SK-N-SH (cell line): ENCODE results near the gene POLR1D. TPM values are rescaled to one million over a fixed set of nuclear protein-coding genes. Genes with fewer than 3 reads are reported as not detected.

ENCODE experiments used
- CTCF ChIA-PET: fragments of 300-600, 350-600 bp; formaldehyde crosslinking; extraction: SDS; loops from one replicate; lab custom pipeline; 2021; lab: Yijun Ruan, JAX
- POLR2A ChIA-PET: fragments of 350-600 bp; sonication (Branson Sonifier 250); formaldehyde crosslinking; extraction: SDS; loops from one replicate; lab custom pipeline; 2020; ENCODE audit warnings: antibody characterized with exemption, inconsistent platforms; lab: Yijun Ruan, JAX
- DNase-seq: peaks from one replicate; pipeline ENCODE4 v3.0.0; 2012
- H2AFZ ChIP-seq: fragments of 200-600 bp; sonication (generic); 2 replicates; pipeline ENCODE4 v1.8.1; 2016; ENCODE audit warnings: antibody characterized with exemption, mild to moderate bottlenecking, low read depth
- H3F3A ChIP-seq: fragments of 200-600 bp; sonication (generic); replicated peaks from 2 replicates; pipeline ENCODE3; 2016; ENCODE audit warnings: antibody characterized with exemption, mild to moderate bottlenecking; ENCODE audit not compliant: insufficient read depth
- H3K27ac ChIP-seq, 2 experiments: fragments of 200-500 bp in 1 of 2; fragments of 200-600 bp in 1 of 2; sonication (Bioruptor generic) in 1 of 2; sonication (generic), shearing (Covaris generic) in 1 of 2; 2 replicates each; pipeline versions ENCODE4 v1.5.1 to v1.6.1; 2014 to 2016; ENCODE audit warnings: low read depth in 2 of 2, inconsistent platforms in 1 of 2, low read length in 1 of 2, mild to moderate bottlenecking in 1 of 2, mixed read lengths in 1 of 2
- H3K27me3 ChIP-seq: fragments of 200-600 bp; sonication (generic), shearing (Covaris generic); 2 replicates; pipeline ENCODE4 v1.6.1; 2016; ENCODE audit warnings: mixed run types; ENCODE audit not compliant: insufficient read depth
- H3K36me3 ChIP-seq, 2 experiments: fragments of 200-500 bp in 1 of 2; fragments of 200-600 bp in 1 of 2; sonication (Bioruptor generic) in 1 of 2; sonication (generic) in 1 of 2; replicated peaks in 1 of 2; 2 replicates each; pipeline versions ENCODE3 to v1.5.1; 2014 to 2016; ENCODE audit warnings: low read length in 1 of 2, mild to moderate bottlenecking in 1 of 2; ENCODE audit not compliant: insufficient read depth in 2 of 2, control insufficient read depth in 1 of 2
- H3K4me1 ChIP-seq, 2 experiments: fragments of 200-500 bp in 1 of 2; fragments of 200-600 bp in 1 of 2; sonication (Bioruptor generic) in 1 of 2; sonication (generic), shearing (Covaris generic) in 1 of 2; 2 replicates each; pipeline versions ENCODE4 v1.5.1 to v1.6.1; 2014 to 2016; ENCODE audit warnings: low read depth in 1 of 2, low read length in 1 of 2, mixed run types in 1 of 2; ENCODE audit not compliant: insufficient read depth in 2 of 2, control insufficient read depth in 1 of 2
- H3K4me2 ChIP-seq: fragments of 200-600 bp; sonication (generic), shearing (Covaris generic); 2 replicates; pipeline ENCODE4 v1.6.1; 2017; ENCODE audit warnings: mixed run types
- H3K4me3 ChIP-seq, 2 experiments: fragments of 200-500 bp in 1 of 2; fragments of 200-600 bp in 1 of 2; sonication (Bioruptor generic) in 1 of 2; sonication (generic), shearing (Covaris generic) in 1 of 2; 2 replicates each; pipeline versions ENCODE4 v1.5.1 to v1.8.1; 2014 to 2016; ENCODE audit warnings: low read depth in 2 of 2, inconsistent platforms in 1 of 2, low read length in 1 of 2, mild to moderate bottlenecking in 1 of 2, mixed read lengths in 1 of 2, moderate library complexity in 1 of 2
- H3K79me2 ChIP-seq: fragments of 200-600 bp; sonication (generic); 2 replicates; pipeline ENCODE4 v1.8.1; 2017; ENCODE audit warnings: mild to moderate bottlenecking; ENCODE audit not compliant: insufficient read depth
- H3K9ac ChIP-seq: fragments of 200-600 bp; sonication (generic); 2 replicates; pipeline ENCODE4 v1.6.1; 2017; ENCODE audit warnings: mixed run types
- H3K9me2 ChIP-seq: fragments of 200-600 bp; sonication (generic); 2 replicates; pipeline ENCODE4 v1.6.1; 2017; ENCODE audit warnings: mixed run types
- H3K9me3 ChIP-seq: fragments of 200-600 bp; sonication (generic); 2 replicates; pipeline ENCODE4 v1.6.1; 2017; ENCODE audit warnings: mixed run types, mild to moderate bottlenecking, moderate library complexity
- H4K20me1 ChIP-seq: fragments of 200-600 bp; sonication (generic); 2 replicates; pipeline ENCODE4 v1.6.1; 2017; ENCODE audit warnings: mild to moderate bottlenecking, mixed run types; ENCODE audit not compliant: insufficient read depth
- FOSL2 ChIP-seq: IDR thresholded peaks from 2 replicates; pipeline ENCODE4 v1.4.0; 2012; ENCODE audit warnings: low read depth, mild to moderate bottlenecking, moderate library complexity, borderline replicate concordance
- FOXJ3 ChIP-seq: sonication (generic); formaldehyde crosslinking; IDR thresholded peaks from 2 replicates; pipeline ENCODE4 v1.5.1; 2020; ENCODE audit warnings: mild to moderate bottlenecking, missing genetic modification reagents
- FOXM1 ChIP-seq: IDR thresholded peaks from 2 replicates; pipeline ENCODE4 v1.4.0; 2012; ENCODE audit warnings: low read depth, mild to moderate bottlenecking
- GATA2 ChIP-seq: sonication (generic); formaldehyde crosslinking; IDR thresholded peaks from 2 replicates; pipeline ENCODE4 v1.5.0; 2020; ENCODE audit warnings: mild to moderate bottlenecking, missing genetic modification reagents
- MEF2A ChIP-seq: IDR thresholded peaks from 2 replicates; pipeline ENCODE4 v1.4.0; 2012; ENCODE audit warnings: low read depth, borderline replicate concordance
- NFIC ChIP-seq: IDR thresholded peaks from 2 replicates; pipeline ENCODE4 v1.4.0; 2012; ENCODE audit warnings: borderline replicate concordance
- NRF1 ChIP-seq: IDR thresholded peaks from 2 replicates; pipeline ENCODE4 v1.6.1; 2012; ENCODE audit warnings: low read depth, mild to moderate bottlenecking, low read length
- TAF1 ChIP-seq: IDR thresholded peaks from 2 replicates; pipeline ENCODE4 v1.6.1; 2012; ENCODE audit warnings: low read depth, mild to moderate bottlenecking, low read length, moderate library complexity, borderline replicate concordance
- WGBS: methylation state at CpG from one replicate; pipeline ENCODE4 v1.1.6; 2017; ENCODE audit warnings: low lambda C conversion rate; 5-methylcytosine and 5-hydroxymethylcytosine counted together
- polyA plus RNA-seq, 3 experiments: library from polyadenylated mRNA; depleted of rRNA; stranded (reverse); fragments of >200 nt; gene quantifications; 2 replicates each; pipeline ENCODE4 v1.2.3, GENCODE V29; 2012
- TF ChIP-seq, protein P1 (sequence below): IDR thresholded peaks from 2 replicates; pipeline ENCODE4 v1.6.1; 2012; ENCODE audit warnings: mild to moderate bottlenecking, low read depth, low read length, moderate library complexity
- TF ChIP-seq, protein P2 (sequence below): IDR thresholded peaks from 2 replicates; pipeline ENCODE4 v1.4.0; 2012; ENCODE audit warnings: low read depth, borderline replicate concordance

The POLR1D gene
- polyA plus RNA-seq, 1 of the 3 experiments (the other 2 are of a cell fraction) = 150 TPM

DNA sequence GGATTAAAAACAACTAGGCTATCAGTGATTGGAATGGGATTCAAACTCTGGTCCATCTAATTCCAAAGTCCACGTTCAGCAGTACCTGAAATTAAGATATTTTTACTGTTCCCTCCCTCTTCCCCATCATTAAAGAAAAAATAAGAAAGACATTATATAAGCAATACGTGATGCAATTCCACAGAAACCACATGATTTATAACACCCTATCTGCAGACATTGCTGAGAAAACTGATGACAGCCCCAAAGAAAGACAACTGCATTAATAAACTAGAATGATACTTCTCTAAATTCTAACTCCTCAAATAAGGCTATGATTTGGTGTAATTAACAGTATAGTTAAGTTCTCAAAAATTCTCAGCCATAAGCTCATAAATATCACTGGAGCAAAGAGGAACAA is 20.5 kb upstream of the POLR1D start:
- DNase-seq = no peak
- 89% methylated on average over 2 of the region's 2 CpGs for WGBS
- no peaks in the 10 kb centered on the region for H3K9me3 ChIP-seq
- H3F3A ChIP-seq = no peaks in the 10 kb centered on the region
- ChIA-PET POLR2A (no interaction called here), CTCF (interaction anchor here (2.0 kb wide), 1 partner anchor 68 kb away, joined by 6 read pairs; no protein-coding TSS in a partner anchor)
- H4K20me1 ChIP-seq = no peaks in the 10 kb centered on the region
- H3K27ac ChIP-seq = no peak overlapping the region
- peaks cover 0 to 10% of the 10 kb centered on the region in 2 experiments; a peak in 1 of 4 replicates for H3K4me1 ChIP-seq
- no peak overlapping the region for H3K4me3 ChIP-seq
- H2AFZ ChIP-seq = no peak overlapping the region
- H3K27me3 ChIP-seq = no peaks in the 10 kb centered on the region
- no peaks in the 10 kb centered on the region for H3K9me2 ChIP-seq
- no peak overlapping the region for H3K9ac ChIP-seq
- TF ChIP-seq, protein P1, sequence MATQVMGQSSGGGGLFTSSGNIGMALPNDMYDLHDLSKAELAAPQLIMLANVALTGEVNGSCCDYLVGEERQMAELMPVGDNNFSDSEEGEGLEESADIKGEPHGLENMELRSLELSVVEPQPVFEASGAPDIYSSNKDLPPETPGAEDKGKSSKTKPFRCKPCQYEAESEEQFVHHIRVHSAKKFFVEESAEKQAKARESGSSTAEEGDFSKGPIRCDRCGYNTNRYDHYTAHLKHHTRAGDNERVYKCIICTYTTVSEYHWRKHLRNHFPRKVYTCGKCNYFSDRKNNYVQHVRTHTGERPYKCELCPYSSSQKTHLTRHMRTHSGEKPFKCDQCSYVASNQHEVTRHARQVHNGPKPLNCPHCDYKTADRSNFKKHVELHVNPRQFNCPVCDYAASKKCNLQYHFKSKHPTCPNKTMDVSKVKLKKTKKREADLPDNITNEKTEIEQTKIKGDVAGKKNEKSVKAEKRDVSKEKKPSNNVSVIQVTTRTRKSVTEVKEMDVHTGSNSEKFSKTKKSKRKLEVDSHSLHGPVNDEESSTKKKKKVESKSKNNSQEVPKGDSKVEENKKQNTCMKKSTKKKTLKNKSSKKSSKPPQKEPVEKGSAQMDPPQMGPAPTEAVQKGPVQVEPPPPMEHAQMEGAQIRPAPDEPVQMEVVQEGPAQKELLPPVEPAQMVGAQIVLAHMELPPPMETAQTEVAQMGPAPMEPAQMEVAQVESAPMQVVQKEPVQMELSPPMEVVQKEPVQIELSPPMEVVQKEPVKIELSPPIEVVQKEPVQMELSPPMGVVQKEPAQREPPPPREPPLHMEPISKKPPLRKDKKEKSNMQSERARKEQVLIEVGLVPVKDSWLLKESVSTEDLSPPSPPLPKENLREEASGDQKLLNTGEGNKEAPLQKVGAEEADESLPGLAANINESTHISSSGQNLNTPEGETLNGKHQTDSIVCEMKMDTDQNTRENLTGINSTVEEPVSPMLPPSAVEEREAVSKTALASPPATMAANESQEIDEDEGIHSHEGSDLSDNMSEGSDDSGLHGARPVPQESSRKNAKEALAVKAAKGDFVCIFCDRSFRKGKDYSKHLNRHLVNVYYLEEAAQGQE = no peak
- TF ChIP-seq FOXJ3 (CRISPR knock-in tag) (no peak), NFIC (no peak), FOSL2 (no peak), GATA2 (CRISPR knock-in tag) (no peak), FOXM1 (no peak), NRF1 (no peak), MEF2A (no peak)
- TF ChIP-seq, protein P2, sequence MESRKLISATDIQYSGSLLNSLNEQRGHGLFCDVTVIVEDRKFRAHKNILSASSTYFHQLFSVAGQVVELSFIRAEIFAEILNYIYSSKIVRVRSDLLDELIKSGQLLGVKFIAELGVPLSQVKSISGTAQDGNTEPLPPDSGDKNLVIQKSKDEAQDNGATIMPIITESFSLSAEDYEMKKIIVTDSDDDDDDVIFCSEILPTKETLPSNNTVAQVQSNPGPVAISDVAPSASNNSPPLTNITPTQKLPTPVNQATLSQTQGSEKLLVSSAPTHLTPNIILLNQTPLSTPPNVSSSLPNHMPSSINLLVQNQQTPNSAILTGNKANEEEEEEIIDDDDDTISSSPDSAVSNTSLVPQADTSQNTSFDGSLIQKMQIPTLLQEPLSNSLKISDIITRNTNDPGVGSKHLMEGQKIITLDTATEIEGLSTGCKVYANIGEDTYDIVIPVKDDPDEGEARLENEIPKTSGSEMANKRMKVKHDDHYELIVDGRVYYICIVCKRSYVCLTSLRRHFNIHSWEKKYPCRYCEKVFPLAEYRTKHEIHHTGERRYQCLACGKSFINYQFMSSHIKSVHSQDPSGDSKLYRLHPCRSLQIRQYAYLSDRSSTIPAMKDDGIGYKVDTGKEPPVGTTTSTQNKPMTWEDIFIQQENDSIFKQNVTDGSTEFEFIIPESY = no peak
- H3K36me3 ChIP-seq = no peaks in the 10 kb centered on the region
- no peak overlapping the region for H3K4me2 ChIP-seq
- peaks cover 24% of the 10 kb centered on the region; the same call in 1 of the 2 replicates for H3K79me2 ChIP-seq

DNA sequence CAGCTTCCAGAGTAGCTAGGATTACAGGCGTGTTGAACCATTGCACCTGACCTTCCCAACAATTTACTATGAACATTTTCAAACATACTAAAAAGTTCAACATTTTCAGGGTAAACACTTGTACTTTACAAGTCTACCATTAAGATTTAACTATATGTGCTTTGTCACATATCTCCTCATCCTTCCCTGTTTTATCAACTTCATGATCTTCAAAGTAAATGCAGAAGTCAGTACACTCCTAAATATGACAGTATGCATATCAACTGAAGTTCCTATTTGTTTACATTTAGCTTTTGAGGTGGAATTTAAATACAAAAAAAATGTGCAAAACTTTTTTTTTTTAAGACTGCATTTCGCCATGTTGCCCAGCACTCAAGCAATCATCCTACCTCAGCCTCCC is 19.9 kb upstream of the POLR1D start:
- Histone ChIP-seq H3K36me3 (no peaks in the 10 kb centered on the region), H3K9ac (no peak overlapping the region), H3F3A (no peaks in the 10 kb centered on the region), H3K27me3 (no peaks in the 10 kb centered on the region), H4K20me1 (no peaks in the 10 kb centered on the region), H3K4me3 (no peak overlapping the region), H3K79me2 (peaks cover 24% of the 10 kb centered on the region; the same call in 1 of the 2 replicates), H3K4me2 (no peak overlapping the region), H3K4me1 (peaks cover 0 to 14% of the 10 kb centered on the region in 2 experiments; a peak in 2 of 4 replicates), H3K9me2 (no peaks in the 10 kb centered on the region), H2AFZ (no peak overlapping the region), H3K9me3 (no peaks in the 10 kb centered on the region), H3K27ac (no peak overlapping the region)
- DNase-seq = no peak
- no peak for TF ChIP-seq TAF1
- 100% methylated on average over 2 of the region's 2 CpGs for WGBS
- POLR2A ChIA-PET = no interaction called here
- CTCF ChIA-PET = interaction anchor here (0.7 to 2.0 kb wide), 2 partner anchors 47 to 69 kb away, joined by 3 to 6 read pairs; no protein-coding TSS in a partner anchor
